H1 (cell line): ENCODE measurements around the gene CCR9. TPM values are rescaled to one million over a fixed set of nuclear protein-coding genes. Genes with fewer than 3 reads are reported as not detected.

Experiments used
- CTCF ChIA-PET: fragments of 300-600 bp; sonication (Branson Sonifier 250); formaldehyde crosslinking; loops from one replicate; lab custom pipeline; 2021; ENCODE audit not compliant: partially characterized antibody; lab: Charles Lee
- POLR2A ChIA-PET: fragments of 300-600 bp; sonication (Branson Sonifier 250); formaldehyde crosslinking; loops from one replicate; lab custom pipeline; 2021; ENCODE audit warnings: inconsistent platforms; ENCODE audit not compliant: partially characterized antibody; lab: Charles Lee
- DNase-seq, 2 experiments: peaks; one replicate each; pipeline versions ENCODE4 v3.0.0 to v3.0.0-alpha.2; 2010 to 2022; ENCODE audit warnings: low spot score in 2 of 2, low read depth in 1 of 2, mixed read lengths in 1 of 2
- FAIRE-seq: peaks from 2 replicates; lab custom pipeline; 2011; peaks lifted over from hg19 to GRCh38; lab: Jason Lieb, UNC
- H2AFZ ChIP-seq: 2 replicates; pipeline ENCODE4 v1.8.1; 2012; ENCODE audit warnings: low read length, inconsistent platforms
- H2AK5ac ChIP-seq: 2 replicates; pipeline ENCODE4 v1.6.1; 2013; ENCODE audit warnings: low read depth, low read length
- H2BK120ac ChIP-seq: replicated peaks from 2 replicates; pipeline ENCODE3; 2013; ENCODE audit warnings: low read depth, low read length, inconsistent platforms
- H2BK12ac ChIP-seq: 2 replicates; pipeline ENCODE4 v1.6.1; 2013; ENCODE audit warnings: low read depth, low read length
- H2BK15ac ChIP-seq: 2 replicates; pipeline ENCODE4 v1.6.1; 2013; ENCODE audit warnings: low read length
- H2BK20ac ChIP-seq: 2 replicates; pipeline ENCODE4 v1.6.1; 2013; ENCODE audit warnings: low read length
- H2BK5ac ChIP-seq: 2 replicates; pipeline ENCODE4 v1.6.1; 2013; ENCODE audit warnings: low read depth, low read length
- H3K14ac ChIP-seq: 2 replicates; pipeline ENCODE4 v1.6.1; 2013; ENCODE audit warnings: inconsistent platforms; ENCODE audit not compliant: insufficient read length
- H3K18ac ChIP-seq: 2 replicates; pipeline ENCODE4 v1.6.1; 2013; ENCODE audit warnings: low read length; ENCODE audit errors: extremely low read depth
- H3K23ac ChIP-seq: 2 replicates; pipeline ENCODE4 v1.6.1; 2013; ENCODE audit warnings: inconsistent platforms; ENCODE audit not compliant: insufficient read length
- H3K23me2 ChIP-seq: 2 replicates; pipeline ENCODE4 v1.6.1; 2013; ENCODE audit warnings: low read depth, low read length
- H3K27ac ChIP-seq: 2 replicates; pipeline ENCODE4 v1.6.1; 2011; ENCODE audit warnings: low read depth, low read length, inconsistent platforms
- H3K27me3 ChIP-seq, 4 experiments: replicated peaks in 1 of 4; 1 replicate in 1 of 4; 2 replicates in 3 of 4; pipeline versions ENCODE4 v1.6.1 to v1.8.1; 2011 to 2013; ENCODE audit warnings: low read length in 3 of 4, mild to moderate bottlenecking in 3 of 4, inconsistent platforms in 2 of 4, mixed read lengths in 2 of 4, moderate library complexity in 1 of 4; ENCODE audit not compliant: control insufficient read depth in 3 of 4, insufficient read depth in 3 of 4; ENCODE audit errors: extremely low read depth in 1 of 4
- H3K36me3 ChIP-seq, 4 experiments: 2 replicates each; pipeline versions ENCODE4 v1.6.1 to v1.8.1; 2011 to 2013; ENCODE audit warnings: mild to moderate bottlenecking in 4 of 4, low read length in 3 of 4, moderate library complexity in 2 of 4, control low read depth in 1 of 4, inconsistent platforms in 1 of 4; ENCODE audit not compliant: insufficient read depth in 4 of 4, control insufficient read depth in 2 of 4
- H3K4ac ChIP-seq: replicated peaks from 2 replicates; pipeline ENCODE3; 2013; ENCODE audit warnings: low read length, low read depth, mixed read lengths, inconsistent platforms; ENCODE audit not compliant: insufficient read length
- H3K4me1 ChIP-seq, 4 experiments: replicated peaks in 1 of 4; 1 replicate in 1 of 4; 2 replicates in 3 of 4; pipeline versions ENCODE4 v1.6.1 to v1.8.1; 2011 to 2013; ENCODE audit warnings: low read length in 3 of 4, inconsistent platforms in 2 of 4, mixed read lengths in 1 of 4; ENCODE audit not compliant: insufficient read depth in 4 of 4, control insufficient read depth in 3 of 4
- H3K4me2 ChIP-seq, 2 experiments: 2 replicates each; pipeline versions ENCODE4 v1.6.1 to v1.8.1; 2011 to 2013; ENCODE audit warnings: low read depth in 2 of 2, low read length in 2 of 2, control low read depth in 1 of 2, inconsistent platforms in 1 of 2, mild to moderate bottlenecking in 1 of 2; ENCODE audit not compliant: insufficient read depth in 1 of 2
- H3K4me3 ChIP-seq, 4 experiments: fragments of 200-600, 300-600 bp in 1 of 4; sonication (generic), shearing (Covaris generic), sonication (Bioruptor Twin) in 1 of 4; 2 replicates each; pipeline versions ENCODE4 v1.5.1 to v1.8.1; 2011 to 2016; ENCODE audit warnings: low read length in 4 of 4, low read depth in 3 of 4, control low read depth in 2 of 4, inconsistent platforms in 2 of 4, mild to moderate bottlenecking in 2 of 4, mixed read lengths in 1 of 4, moderate library complexity in 1 of 4; ENCODE audit not compliant: insufficient read depth in 2 of 4; ENCODE audit errors: extremely low read depth in 1 of 4
- H3K56ac ChIP-seq: replicated peaks from 2 replicates; pipeline ENCODE3; 2013; ENCODE audit warnings: low read depth, mild to moderate bottlenecking, mixed read lengths, low read length, inconsistent platforms; ENCODE audit not compliant: insufficient read length
- H3K79me1 ChIP-seq: 2 replicates; pipeline ENCODE4 v1.6.1; 2013; ENCODE audit warnings: low read depth, low read length, control low read depth
- H3K79me2 ChIP-seq, 2 experiments: 2 replicates each; pipeline versions ENCODE4 v1.6.1 to v1.8.1; 2012 to 2013; ENCODE audit warnings: low read length in 2 of 2, mild to moderate bottlenecking in 2 of 2, inconsistent platforms in 1 of 2; ENCODE audit not compliant: insufficient read depth in 2 of 2, control insufficient read depth in 1 of 2
- H3K9ac ChIP-seq, 4 experiments: replicated peaks in 1 of 4; 1 replicate in 1 of 4; 2 replicates in 3 of 4; pipeline versions ENCODE4 v1.6.1 to v1.8.1; 2011 to 2013; ENCODE audit warnings: low read depth in 3 of 4, low read length in 3 of 4, control low read depth in 2 of 4, mild to moderate bottlenecking in 2 of 4, moderate library complexity in 2 of 4, inconsistent platforms in 1 of 4; ENCODE audit errors: extremely low read depth in 1 of 4
- H3K9me3 ChIP-seq, 2 experiments: 2 replicates each; pipeline versions ENCODE4 v1.6.1 to v1.8.1; 2012 to 2013; ENCODE audit warnings: mild to moderate bottlenecking in 2 of 2, moderate library complexity in 2 of 2, control low read depth in 1 of 2, inconsistent platforms in 1 of 2, low read depth in 1 of 2, low read length in 1 of 2, mixed read lengths in 1 of 2; ENCODE audit not compliant: insufficient read depth in 2 of 2
- H4K20me1 ChIP-seq, 2 experiments: replicated peaks in 1 of 2; 2 replicates each; pipeline versions ENCODE3 to v1.8.1; 2011 to 2013; ENCODE audit warnings: inconsistent platforms in 2 of 2, low read length in 2 of 2, mild to moderate bottlenecking in 1 of 2; ENCODE audit not compliant: insufficient read depth in 2 of 2, control insufficient read depth in 1 of 2
- H4K5ac ChIP-seq: 2 replicates; pipeline ENCODE4 v1.6.1; 2013; ENCODE audit warnings: low read length, low read depth, mixed read lengths, inconsistent platforms; ENCODE audit not compliant: insufficient read length
- H4K8ac ChIP-seq: 2 replicates; pipeline ENCODE4 v1.8.0; 2013; ENCODE audit warnings: mild to moderate bottlenecking, moderate library complexity, low read length, inconsistent platforms; ENCODE audit not compliant: insufficient read depth; ENCODE audit errors: extremely low read depth
- H4K91ac ChIP-seq: replicated peaks from 2 replicates; pipeline ENCODE3; 2013; ENCODE audit warnings: low read length, mixed read lengths, inconsistent platforms; ENCODE audit not compliant: insufficient read length
- BACH1 ChIP-seq: IDR thresholded peaks from 2 replicates; pipeline ENCODE4 v1.6.1; 2012; ENCODE audit warnings: low read length, improper control_type of control experiment
- HDAC6 ChIP-seq: IDR thresholded peaks from one replicate; pipeline ENCODE4 v1.7.1; 2012; ENCODE audit warnings: low read depth, mild to moderate bottlenecking, inconsistent platforms, low read length, moderate library complexity
- KDM5A ChIP-seq: fragments of 200-600 bp; IDR thresholded peaks from 2 replicates; pipeline ENCODE4 v1.7.1; 2012; ENCODE audit warnings: mild to moderate bottlenecking, low read length, inconsistent platforms, mixed read lengths
- POLR2A ChIP-seq, 2 experiments: IDR thresholded peaks; 1 replicate in 1 of 2; 2 replicates in 1 of 2; pipeline ENCODE4 v1.6.1; 2011; ENCODE audit warnings: low read depth in 2 of 2, low read length in 2 of 2, mild to moderate bottlenecking in 2 of 2; ENCODE audit errors: control extremely low read depth in 1 of 2
- RAD21 ChIP-seq, 2 experiments: IDR thresholded peaks in 1 of 2; conservative IDR thresholded peaks in 1 of 2; 2 replicates each; pipeline ENCODE4 v1.6.1; 2011; ENCODE audit warnings: low read depth in 2 of 2, low read length in 2 of 2, improper control_type of control experiment in 1 of 2, inconsistent platforms in 1 of 2, mild to moderate bottlenecking in 1 of 2, moderate library complexity in 1 of 2
- SAP30 ChIP-seq: fragments of 300-600 bp; sonication (generic); IDR thresholded peaks from 2 replicates; pipeline ENCODE4 v1.7.1; 2012; ENCODE audit warnings: low read length, moderate library complexity, mild to moderate bottlenecking, inconsistent platforms; ENCODE audit not compliant: insufficient read depth, insufficient replicate concordance
- SIRT6 ChIP-seq: IDR thresholded peaks from one replicate; pipeline ENCODE4 v1.7.1; 2012; ENCODE audit warnings: low read length, inconsistent platforms
- SRF ChIP-seq: IDR thresholded peaks from 2 replicates; pipeline ENCODE4 v1.6.1; 2011; ENCODE audit warnings: mild to moderate bottlenecking, low read depth, low read length, moderate library complexity
- TAF7 ChIP-seq: optimal IDR thresholded peaks from 2 replicates; pipeline ENCODE3; 2011; ENCODE audit warnings: low read depth, mild to moderate bottlenecking, inconsistent platforms, low read length, moderate library complexity, borderline replicate concordance
- ZNF274 ChIP-seq: IDR thresholded peaks from 2 replicates; pipeline ENCODE4 v1.7.0; 2012; ENCODE audit warnings: low read length, borderline replicate concordance; ENCODE audit errors: extremely low read depth
- whole genome bisulfite sequencing, 2 experiments: shearing (Covaris generic) in 1 of 2; methylation state at CpG; one replicate each; pipeline versions ENCODE4 v1.1.6 to v1.1.7; 2013 to 2015; ENCODE audit warnings: low lambda C conversion rate in 2 of 2, mixed read lengths in 2 of 2, inconsistent platforms in 1 of 2, low coverage in 1 of 2, missing lambda C conversion rate in 1 of 2; ENCODE audit not compliant: insufficient replicate concordance in 2 of 2, insufficient coverage in 1 of 2, insufficient read length in 1 of 2; ENCODE audit errors: extremely low coverage in 1 of 2, missing lambda C conversion rate in 1 of 2; 5-methylcytosine and 5-hydroxymethylcytosine counted together
- polyA plus RNA-seq, 7 experiments: library from polyadenylated mRNA; depleted of rRNA in 3 of 7; stranded (reverse) in 5 of 7; unstranded in 2 of 7; fragments of >200 nt in 5 of 7; fragments of 200-250 nt in 2 of 7; gene quantifications; 1 replicate in 5 of 7; 2 replicates in 1 of 7; 4 replicates in 1 of 7; pipeline versions ENCODE4 v1.2.1 to v1.2.3, GENCODE V29; 2011 to 2013; ENCODE audit warnings: missing spikeins in 2 of 7, mixed read lengths in 2 of 7
- total RNA-seq: library from RNA; stranded (reverse); fragmentation: NEBNext Ultra II Directional; extraction: Animal tissue kit (Norgen Biotek cat#: 25700); gene quantifications from 2 replicates; pipeline ENCODE4 v1.2.1, GENCODE V29; 2021

The CCR9 gene
- total and polyA plus RNA-seq, 2 of the 8 experiments (the other 6 are each of a cell fraction or from before 2014, with no cell fraction given) = not detected

GRCh38 chr3:45890405-45890804 is 4.1 kb downstream of the CCR9 start:
- no peaks in the 10 kb centered on the region for H3K36me3 ChIP-seq
- no peak overlapping the region for H4K8ac ChIP-seq
- H3K4me1 ChIP-seq = peaks cover 0 to 3% (median 1%) of the 10 kb centered on the region in 4 experiments; a peak in 2 of 7 replicates
- H3K27me3 ChIP-seq = no peaks in the 10 kb centered on the region
- no peak overlapping the region for H2AK5ac ChIP-seq
- no peak overlapping the region for H3K9ac ChIP-seq
- no peak overlapping the region for H4K5ac ChIP-seq
- no peaks in the 10 kb centered on the region for H3K79me2 ChIP-seq
- no peaks in the 10 kb centered on the region for H4K20me1 ChIP-seq
- H2AFZ ChIP-seq = no peak overlapping the region
- no peak overlapping the region for H3K56ac ChIP-seq
- H3K14ac ChIP-seq = no peak overlapping the region
- no peak overlapping the region for H3K4ac ChIP-seq
- H2BK15ac ChIP-seq = no peak overlapping the region
- no peak overlapping the region for H2BK20ac ChIP-seq
- H3K23ac ChIP-seq = no peak overlapping the region
- H3K79me1 ChIP-seq = no peaks in the 10 kb centered on the region
- 68% methylated on average over 3 of the region's 3 CpGs; no CpG with 5 or more reads in 1 of the 2 experiments for whole genome bisulfite sequencing, 2 experiments
- no peak overlapping the region for H3K18ac ChIP-seq
- no peak for TF ChIP-seq ZNF274
- TF ChIP-seq TAF7 = no peak
- no peak for TF ChIP-seq POLR2A (IDR thresholded peaks at IDR 0.05; ENCODE audit: control extremely low read depth in 1 of 2, low read depth in 2 of 2, low read length in 2 of 2)
- no peak for TF ChIP-seq SIRT6
- TF ChIP-seq SRF = no peak
- TF ChIP-seq HDAC6 = no peak
- TF ChIP-seq KDM5A = no peak
- TF ChIP-seq BACH1 = no peak
- no peak for TF ChIP-seq RAD21 (IDR thresholded peaks at IDR 0.05 in 1 of 2, conservative IDR thresholded peaks at IDR 0.05 in 1 of 2; ENCODE audit: low read depth in 2 of 2, low read length in 2 of 2)
- no peak for TF ChIP-seq SAP30
- H3K27ac ChIP-seq = no peak overlapping the region
- H4K91ac ChIP-seq = no peak overlapping the region
- H3K9me3 ChIP-seq = no peaks in the 10 kb centered on the region
- FAIRE-seq = no peak
- POLR2A ChIA-PET = no interaction called here
- H3K4me2 ChIP-seq = no peak overlapping the region
- no peaks in the 10 kb centered on the region for H3K23me2 ChIP-seq
- CTCF ChIA-PET = no interaction called here
- no peak overlapping the region for H3K4me3 ChIP-seq
- no peak for DNase-seq
- no peak overlapping the region for H2BK5ac ChIP-seq
- no peak overlapping the region for H2BK12ac ChIP-seq
- no peak overlapping the region for H2BK120ac ChIP-seq
